Fibroblast of the aortic adventitia (primary cell): Measurements from ENCODE around the gene BAD. TPM values are rescaled to one million over a fixed set of nuclear protein-coding genes. Genes with fewer than 3 reads are reported as not detected.
"Not testable (repeated sequence)": the region's sequence is repeated elsewhere in the genome, so short reads cannot be mapped to it uniquely, and the experiment has no call there.

Experiments used
- DNase-seq: peaks from one replicate; pipeline ENCODE4 v3.0.0-alpha.2; 2010; ENCODE audit warnings: low read depth
- H3K4me3 ChIP-seq: 2 replicates; pipeline ENCODE4 v1.5.1; 2011; ENCODE audit warnings: low read depth, mild to moderate bottlenecking, control low read depth, low read length, moderate library complexity
- total RNA-seq: library from RNA; depleted of rRNA; stranded (reverse); fragments of >200 nt; gene quantifications from 2 replicates; pipeline ENCODE4 v1.2.3, GENCODE V29; 2012; ENCODE audit warnings: low replicate concordance
- TF ChIP-seq, protein P1 (sequence below): IDR thresholded peaks from 2 replicates; pipeline ENCODE4 v1.5.1; 2011; ENCODE audit warnings: mild to moderate bottlenecking, low read length, control low read depth, inconsistent platforms; ENCODE audit not compliant: insufficient read depth

BAD gene
- total RNA-seq, 1 donor: 69.6 TPM

DNA sequence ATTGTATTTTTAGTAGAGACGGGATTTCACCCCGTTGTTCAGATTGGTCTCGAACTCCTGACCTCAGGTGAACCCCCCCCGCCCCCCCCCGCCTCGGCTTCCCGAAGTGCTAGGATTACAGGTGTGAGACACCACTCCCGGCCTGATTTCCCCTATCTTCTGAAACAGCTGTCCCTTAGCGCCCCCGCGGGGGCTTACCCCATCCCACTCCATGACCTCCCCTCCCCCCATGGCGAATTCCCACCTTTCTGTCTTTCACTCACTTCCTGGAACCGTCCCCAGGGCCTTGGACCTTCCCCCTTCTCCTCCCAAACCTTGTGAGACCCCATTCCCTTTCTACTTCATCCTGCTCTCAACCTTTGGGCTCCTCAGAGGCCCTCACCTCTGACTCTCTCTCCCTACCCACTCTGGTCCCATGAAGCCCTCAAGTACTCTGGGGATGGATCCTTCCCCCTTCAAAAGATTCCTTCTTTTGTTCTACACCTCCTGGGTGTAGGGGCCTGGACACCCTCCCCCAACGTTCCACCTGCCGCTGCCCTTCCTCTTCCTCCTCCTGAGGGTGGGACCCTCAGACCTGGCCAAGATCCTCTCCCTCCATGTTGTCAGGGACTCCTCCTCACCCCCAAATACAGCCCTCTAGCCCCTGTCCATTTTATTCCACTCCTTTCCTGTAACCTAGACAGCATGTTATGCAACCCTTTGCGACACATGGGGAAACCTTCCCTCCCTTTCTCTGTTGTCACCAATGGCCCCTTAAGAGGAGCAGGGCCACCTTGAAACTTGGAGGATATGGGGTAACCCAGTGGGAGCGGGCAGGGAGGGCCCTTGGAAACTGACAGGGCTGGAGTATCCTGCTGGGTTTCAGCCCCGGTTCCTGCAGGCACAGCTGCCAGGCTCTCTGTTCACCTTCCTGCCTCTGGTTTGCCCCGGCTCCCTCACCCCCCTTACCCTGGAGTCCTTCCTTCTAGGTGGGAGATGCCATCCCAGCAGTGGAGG, 34.6 kb upstream of the BAD start:
- H3K4me3 ChIP-seq: peak overlapping the region; percentile 95
- DNase-seq: no peak
- TF ChIP-seq, protein P1, sequence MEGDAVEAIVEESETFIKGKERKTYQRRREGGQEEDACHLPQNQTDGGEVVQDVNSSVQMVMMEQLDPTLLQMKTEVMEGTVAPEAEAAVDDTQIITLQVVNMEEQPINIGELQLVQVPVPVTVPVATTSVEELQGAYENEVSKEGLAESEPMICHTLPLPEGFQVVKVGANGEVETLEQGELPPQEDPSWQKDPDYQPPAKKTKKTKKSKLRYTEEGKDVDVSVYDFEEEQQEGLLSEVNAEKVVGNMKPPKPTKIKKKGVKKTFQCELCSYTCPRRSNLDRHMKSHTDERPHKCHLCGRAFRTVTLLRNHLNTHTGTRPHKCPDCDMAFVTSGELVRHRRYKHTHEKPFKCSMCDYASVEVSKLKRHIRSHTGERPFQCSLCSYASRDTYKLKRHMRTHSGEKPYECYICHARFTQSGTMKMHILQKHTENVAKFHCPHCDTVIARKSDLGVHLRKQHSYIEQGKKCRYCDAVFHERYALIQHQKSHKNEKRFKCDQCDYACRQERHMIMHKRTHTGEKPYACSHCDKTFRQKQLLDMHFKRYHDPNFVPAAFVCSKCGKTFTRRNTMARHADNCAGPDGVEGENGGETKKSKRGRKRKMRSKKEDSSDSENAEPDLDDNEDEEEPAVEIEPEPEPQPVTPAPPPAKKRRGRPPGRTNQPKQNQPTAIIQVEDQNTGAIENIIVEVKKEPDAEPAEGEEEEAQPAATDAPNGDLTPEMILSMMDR: no peak

DNA sequence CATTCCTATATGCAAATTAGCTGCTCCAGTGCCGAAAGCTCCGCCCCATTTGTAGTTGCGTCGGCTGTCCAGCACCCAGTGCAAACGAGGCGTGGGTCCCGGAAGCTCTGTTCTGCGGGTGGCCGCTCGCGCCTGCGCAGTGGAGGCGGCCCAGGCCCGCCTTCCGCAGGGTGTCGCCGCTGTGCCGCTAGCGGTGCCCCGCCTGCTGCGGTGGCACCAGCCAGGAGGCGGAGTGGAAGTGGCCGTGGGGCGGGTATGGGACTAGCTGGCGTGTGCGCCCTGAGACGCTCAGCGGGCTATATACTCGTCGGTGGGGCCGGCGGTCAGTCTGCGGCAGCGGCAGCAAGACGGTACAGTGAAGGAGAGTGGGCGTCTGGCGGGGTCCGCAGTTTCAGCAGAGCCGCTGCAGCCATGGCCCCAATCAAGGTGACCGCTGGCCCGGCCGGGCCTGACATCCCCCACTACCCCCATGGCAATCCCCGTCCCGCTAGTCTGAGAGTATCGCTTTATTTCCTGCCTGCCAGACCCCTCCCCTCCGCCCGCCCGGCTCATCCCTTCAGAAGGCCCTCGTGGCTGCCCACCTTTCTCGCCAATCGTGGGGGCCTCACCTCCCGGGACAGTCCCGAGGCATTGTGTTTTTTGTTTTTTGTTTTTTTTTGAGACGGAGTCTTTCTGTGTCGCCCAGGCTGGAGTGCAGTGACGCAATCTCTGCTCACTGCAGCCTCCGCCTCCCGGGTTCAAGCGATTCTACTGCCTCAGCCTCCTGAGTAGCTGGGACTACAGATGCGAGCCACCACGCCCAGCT, 33.7 kb upstream of the BAD start, which contains the start of gene PRDX5:
PRDX5 (plus strand) TSS at position 161 of the 805 bp plus-strand sequence; CDS start at position 256, 95 bp downstream.
- peak; percentile 97 for DNase-seq
- peak within 1 kb of the TSS; percentile 95 for H3K4me3 ChIP-seq
- TF ChIP-seq, protein P1: peak; percentile 9

DNA sequence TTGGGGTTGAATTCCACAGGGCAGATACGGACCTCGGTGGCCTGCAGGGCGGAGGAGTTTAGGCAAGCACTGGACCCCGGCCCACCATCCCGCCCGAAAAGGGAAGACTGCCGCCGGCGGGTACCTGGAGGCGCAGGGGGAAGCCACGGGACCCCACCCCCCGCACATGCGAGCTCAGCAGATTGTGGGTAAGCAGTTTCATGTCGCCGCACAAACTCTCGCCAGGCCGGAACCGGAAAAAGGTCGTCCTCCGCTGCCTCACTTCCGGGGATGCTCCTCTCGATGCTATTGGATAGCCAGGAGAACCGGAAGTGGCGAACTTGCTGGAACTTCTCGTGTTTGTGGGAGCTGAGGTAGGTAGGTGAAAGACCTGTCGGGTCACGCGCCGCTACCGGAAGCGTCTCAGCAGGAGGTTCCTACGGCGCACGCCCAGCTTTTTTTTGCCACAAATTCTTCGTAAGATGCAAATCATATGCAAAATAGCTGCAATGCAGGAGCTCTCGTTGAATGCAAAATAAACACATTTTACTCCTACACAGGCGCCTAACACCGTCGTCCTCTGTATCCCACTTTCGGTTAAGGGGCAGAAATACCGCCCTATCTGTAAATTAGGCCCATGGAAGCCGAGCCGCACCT, 33.0 kb upstream of the BAD start, which contains the start of gene TRMT112:
TRMT112 (minus strand) TSS at position 235 of the 636 bp plus-strand sequence; CDS start at position 202, 33 bp downstream.
- TF ChIP-seq, protein P1: no peak
- peak; percentile 97 for DNase-seq
- peak within 1 kb of the TSS; percentile 95 for H3K4me3 ChIP-seq

DNA sequence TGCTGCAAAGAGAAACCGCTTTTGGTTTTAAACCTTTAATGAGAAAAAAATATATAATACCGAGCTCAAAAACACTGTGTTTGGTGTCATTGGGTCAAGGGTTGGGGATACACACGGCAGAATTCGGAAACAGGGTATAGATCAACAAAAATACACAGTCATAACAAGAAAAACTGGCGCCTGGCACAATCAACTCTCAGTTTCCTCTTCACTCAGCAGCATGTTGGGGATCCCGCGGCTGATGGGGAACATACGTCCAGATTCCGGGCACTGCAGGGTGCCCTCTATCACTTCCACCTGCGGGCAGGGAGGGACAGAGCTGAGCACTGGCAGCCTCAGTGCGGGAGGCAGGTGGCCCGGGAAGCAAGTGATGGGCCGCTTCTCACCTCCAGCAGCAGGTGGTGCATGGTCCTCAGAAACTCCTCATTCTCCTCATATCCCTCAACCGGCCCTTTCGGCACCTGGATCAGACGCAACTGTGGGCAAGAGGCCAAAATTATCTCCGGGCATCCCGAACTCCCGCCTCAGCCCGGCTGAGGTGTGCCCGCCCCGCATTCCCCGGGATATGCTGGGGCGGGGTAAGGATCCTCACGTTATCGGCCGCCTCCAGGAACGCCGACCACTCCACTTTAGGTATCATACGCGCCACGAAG, 32.3 kb upstream of the BAD start:
- peak overlapping the region; percentile 95 for H3K4me3 ChIP-seq
- no peak for DNase-seq
- TF ChIP-seq, protein P1: no peak

DNA sequence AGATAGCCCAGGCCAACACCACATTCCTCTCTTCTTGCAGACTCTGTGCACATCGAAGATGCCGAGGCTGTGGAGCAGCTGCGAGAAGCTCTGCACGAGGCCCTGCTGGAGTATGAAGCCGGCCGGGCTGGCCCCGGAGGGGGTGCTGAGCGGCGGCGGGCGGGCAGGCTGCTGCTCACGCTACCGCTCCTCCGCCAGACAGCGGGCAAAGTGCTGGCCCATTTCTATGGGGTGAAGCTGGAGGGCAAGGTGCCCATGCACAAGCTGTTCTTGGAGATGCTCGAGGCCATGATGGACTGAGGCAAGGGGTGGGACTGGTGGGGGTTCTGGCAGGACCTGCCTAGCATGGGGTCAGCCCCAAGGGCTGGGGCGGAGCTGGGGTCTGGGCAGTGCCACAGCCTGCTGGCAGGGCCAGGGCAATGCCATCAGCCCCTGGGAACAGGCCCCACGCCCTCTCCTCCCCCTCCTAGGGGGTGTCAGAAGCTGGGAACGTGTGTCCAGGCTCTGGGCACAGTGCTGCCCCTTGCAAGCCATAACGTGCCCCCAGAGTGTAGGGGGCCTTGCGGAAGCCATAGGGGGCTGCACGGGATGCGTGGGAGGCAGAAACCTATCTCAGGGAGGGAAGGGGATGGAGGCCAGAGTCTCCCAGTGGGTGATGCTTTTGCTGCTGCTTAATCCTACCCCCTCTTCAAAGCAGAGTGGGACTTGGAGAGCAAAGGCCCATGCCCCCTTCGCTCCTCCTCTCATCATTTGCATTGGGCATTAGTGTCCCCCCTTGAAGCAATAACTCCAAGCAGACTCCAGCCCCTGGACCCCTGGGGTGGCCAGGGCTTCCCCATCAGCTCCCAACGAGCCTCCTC, 31.4 kb upstream of the BAD start:
- peak overlapping the region; percentile 22 for H3K4me3 ChIP-seq
- not testable (repeated sequence) for DNase-seq
